ENCODE results near the gene NR3C2. TPM values are rescaled to one million over a fixed set of nuclear protein-coding genes. Genes with fewer than 3 reads are reported as not detected.

Gene NR3C2
- total RNA-seq, 1 donor from 2014 or later = 0.75 TPM

- Mint-ChIP-seq H3K9me3 (ENCODE audit: unreplicated experiment) (no peaks in the 10 kb centered on the region), H3K4me3 (ENCODE audit: unreplicated experiment) (no peak overlapping the region), H3K36me3 (ENCODE audit: unreplicated experiment) (no peaks in the 10 kb centered on the region), H3K27me3 (ENCODE audit: unreplicated experiment) (peaks cover 7% of the 10 kb centered on the region), H3K4me1 (ENCODE audit: unreplicated experiment) (no peaks in the 10 kb centered on the region), H3K27ac (ENCODE audit: unreplicated experiment) (no peak overlapping the region)
- TF ChIP-seq CTCF (IDR thresholded peaks at IDR 0.05) = no peak
- no peak for DNase-seq (ENCODE audit: extremely low spot score, unreplicated experiment)
Measured at GRCh38 chr4:148268835-148269234, 173.4 kb downstream of the NR3C2 start.

- no peak for DNase-seq (ENCODE audit: extremely low spot score, unreplicated experiment)
- H3K27me3 Mint-ChIP-seq (ENCODE audit: unreplicated experiment) = peaks cover 20% of the 10 kb centered on the region
- no peaks in the 10 kb centered on the region for H3K9me3 Mint-ChIP-seq (ENCODE audit: unreplicated experiment)
- no peak overlapping the region for H3K4me3 Mint-ChIP-seq (ENCODE audit: unreplicated experiment)
- H3K4me1 Mint-ChIP-seq (ENCODE audit: unreplicated experiment) = no peaks in the 10 kb centered on the region
- no peaks in the 10 kb centered on the region for H3K36me3 Mint-ChIP-seq (ENCODE audit: unreplicated experiment)
- H3K27ac Mint-ChIP-seq (ENCODE audit: unreplicated experiment) = no peak overlapping the region
- TF ChIP-seq CTCF (IDR thresholded peaks at IDR 0.05) = no peak
Measured at GRCh38 chr4:148266921-148267320, 175.3 kb downstream of the NR3C2 start.

- TF ChIP-seq CTCF (IDR thresholded peaks at IDR 0.05) = no peak
- peaks cover 18% of the 10 kb centered on the region for H3K27me3 Mint-ChIP-seq (ENCODE audit: unreplicated experiment)
- H3K27ac Mint-ChIP-seq (ENCODE audit: unreplicated experiment) = no peak overlapping the region
Measured at GRCh38 chr4:148266240-148266639, 176.0 kb downstream of the NR3C2 start.

GRCh38 chr4:148265627-148266026, 176.6 kb downstream of the NR3C2 start:
- H3K36me3 Mint-ChIP-seq (ENCODE audit: unreplicated experiment) = no peaks in the 10 kb centered on the region
- no peak overlapping the region for H3K4me3 Mint-ChIP-seq (ENCODE audit: unreplicated experiment)
- H3K27me3 Mint-ChIP-seq (ENCODE audit: unreplicated experiment) = peaks cover 18% of the 10 kb centered on the region
- TF ChIP-seq CTCF (IDR thresholded peaks at IDR 0.05) = no peak
- no peaks in the 10 kb centered on the region for H3K4me1 Mint-ChIP-seq (ENCODE audit: unreplicated experiment)
- DNase-seq (ENCODE audit: extremely low spot score, unreplicated experiment) = no peak
- H3K27ac Mint-ChIP-seq (ENCODE audit: unreplicated experiment) = no peak overlapping the region
- no peaks in the 10 kb centered on the region for H3K9me3 Mint-ChIP-seq (ENCODE audit: unreplicated experiment)

More at GRCh38 chr4:148266240-148266639, 176.0 kb downstream of the NR3C2 start:
- Mint-ChIP-seq H3K36me3 (ENCODE audit: unreplicated experiment) (no peaks in the 10 kb centered on the region), H3K4me1 (ENCODE audit: unreplicated experiment) (no peaks in the 10 kb centered on the region), H3K9me3 (ENCODE audit: unreplicated experiment) (no peaks in the 10 kb centered on the region), H3K4me3 (ENCODE audit: unreplicated experiment) (no peak overlapping the region)
- no peak for DNase-seq (ENCODE audit: extremely low spot score, unreplicated experiment)

- no peak for TF ChIP-seq CTCF (IDR thresholded peaks at IDR 0.05)
- Mint-ChIP-seq H3K9me3 (ENCODE audit: unreplicated experiment) (no peaks in the 10 kb centered on the region), H3K4me3 (ENCODE audit: unreplicated experiment) (no peak overlapping the region), H3K27ac (ENCODE audit: unreplicated experiment) (no peak overlapping the region), H3K27me3 (ENCODE audit: unreplicated experiment) (peaks cover 23% of the 10 kb centered on the region), H3K36me3 (ENCODE audit: unreplicated experiment) (no peaks in the 10 kb centered on the region), H3K4me1 (ENCODE audit: unreplicated experiment) (no peaks in the 10 kb centered on the region)
- no peak for DNase-seq (ENCODE audit: extremely low spot score, unreplicated experiment)
Measured at GRCh38 chr4:148263802-148264201, 178.4 kb downstream of the NR3C2 start.
